ENCODE measurements around the gene TAS1R3. TPM values are rescaled to one million over a fixed set of nuclear protein-coding genes. Genes with fewer than 3 reads are reported as not detected.

Gene TAS1R3
- total RNA-seq, 1 donor from 2014 or later = not detected

GRCh38 chr1:1297802-1298424 is 33.2 kb upstream of the TAS1R3 start:
- Mint-ChIP-seq H3K4me1 (no peaks in the 10 kb centered on the region), H3K9me3 (no peaks in the 10 kb centered on the region), H3K4me3 (no peak overlapping the region), H3K27me3 (ENCODE audit: insufficient read depth, low read depth) (no peaks in the 10 kb centered on the region), H3K36me3 (no peaks in the 10 kb centered on the region), H3K27ac (no peak overlapping the region)
- Histone ChIP-seq H3K27ac (no peak overlapping the region), H3K9me3 (ENCODE audit: low read depth) (no peaks in the 10 kb centered on the region), H2AFZ (replicated peaks) (no peak overlapping the region), H3K4me2 (no peak overlapping the region), H4K20me1 (ENCODE audit: low read depth) (peaks cover 38% of the 10 kb centered on the region), H3K4me3 (no peak overlapping the region), H3F3A (ENCODE audit: low read depth) (no peaks in the 10 kb centered on the region), H3K36me3 (no peaks in the 10 kb centered on the region), H3K27me3 (no peaks in the 10 kb centered on the region), H3K9ac (no peak overlapping the region), H3K4me1 (no peaks in the 10 kb centered on the region), H3K79me2 (ENCODE audit: low read depth) (no peaks in the 10 kb centered on the region)
- TF ChIP-seq EZH2phosphoT487 (IDR thresholded peaks at IDR 0.05) = no peak
- no peak for TF ChIP-seq CTCF (IDR thresholded peaks at IDR 0.05)
- no peak for TF ChIP-seq EZH2 (IDR thresholded peaks at IDR 0.05)
- no peak for DNase-seq (ENCODE audit: low spot score)

GRCh38 chr1:1298861-1299685 is 32.0 kb upstream of the TAS1R3 start:
- no peak overlapping the region for H3K4me3 Mint-ChIP-seq
- peak; percentile 89 for DNase-seq (ENCODE audit: low spot score)
- Histone ChIP-seq H3K9ac (no peak overlapping the region), H4K20me1 (ENCODE audit: low read depth) (peaks cover 42% of the 10 kb centered on the region), H3K27me3 (no peaks in the 10 kb centered on the region), H3K4me3 (no peak overlapping the region), H3K36me3 (no peaks in the 10 kb centered on the region), H3K9me3 (ENCODE audit: low read depth) (no peaks in the 10 kb centered on the region), H2AFZ (replicated peaks) (no peak overlapping the region), H3K4me1 (no peaks in the 10 kb centered on the region), H3K79me2 (ENCODE audit: low read depth) (no peaks in the 10 kb centered on the region), H3K27ac (no peak overlapping the region), H3F3A (ENCODE audit: low read depth) (no peaks in the 10 kb centered on the region), H3K4me2 (no peak overlapping the region)
- H3K9me3 Mint-ChIP-seq = no peaks in the 10 kb centered on the region
- H3K27ac Mint-ChIP-seq = no peak overlapping the region
- TF ChIP-seq EZH2 (IDR thresholded peaks at IDR 0.05) (no peak), EZH2phosphoT487 (IDR thresholded peaks at IDR 0.05) (no peak), CTCF (IDR thresholded peaks at IDR 0.05) (no peak)
- H3K36me3 Mint-ChIP-seq = no peaks in the 10 kb centered on the region
- no peaks in the 10 kb centered on the region for H3K27me3 Mint-ChIP-seq (ENCODE audit: insufficient read depth, low read depth)
- H3K4me1 Mint-ChIP-seq = no peaks in the 10 kb centered on the region

GRCh38 chr1:1299686-1300351 is 31.3 kb upstream of the TAS1R3 start:
- Histone ChIP-seq H2AFZ (replicated peaks) (no peak overlapping the region), H3K4me3 (no peak overlapping the region), H3F3A (ENCODE audit: low read depth) (peaks cover 6% of the 10 kb centered on the region), H3K4me1 (peaks cover 5% of the 10 kb centered on the region), H3K27me3 (no peaks in the 10 kb centered on the region), H3K9ac (no peak overlapping the region), H3K4me2 (no peak overlapping the region), H3K36me3 (no peaks in the 10 kb centered on the region), H4K20me1 (ENCODE audit: low read depth) (peaks cover 49% of the 10 kb centered on the region), H3K79me2 (ENCODE audit: low read depth) (no peaks in the 10 kb centered on the region), H3K27ac (no peak overlapping the region), H3K9me3 (ENCODE audit: low read depth) (no peaks in the 10 kb centered on the region)
- H3K36me3 Mint-ChIP-seq = no peaks in the 10 kb centered on the region
- no peak overlapping the region for H3K27ac Mint-ChIP-seq
- peaks cover 3% of the 10 kb centered on the region for H3K4me1 Mint-ChIP-seq
- H3K9me3 Mint-ChIP-seq = no peaks in the 10 kb centered on the region
- H3K4me3 Mint-ChIP-seq = no peak overlapping the region
- TF ChIP-seq CTCF (IDR thresholded peaks at IDR 0.05) = peak; percentile 47
- TF ChIP-seq EZH2phosphoT487 (IDR thresholded peaks at IDR 0.05) = no peak
- DNase-seq (ENCODE audit: low spot score) = peak; percentile 31
- H3K27me3 Mint-ChIP-seq (ENCODE audit: insufficient read depth, low read depth) = peaks cover 2% of the 10 kb centered on the region
